Right renal cortex interstitium (tissue), 3 donors: Measurements from ENCODE around the gene STAG2. TPM values are rescaled to one million over a fixed set of nuclear protein-coding genes. Genes with fewer than 3 reads are reported as not detected.

ENCODE experiments used
- DNase-seq, 3 donors: peaks; one replicate each; pipeline ENCODE4 v3.0.0-alpha.2; 2013; ENCODE audit warnings: low read depth in 3 of 3, low spot score in 2 of 3
- polyA plus RNA-seq, 3 donors: library from polyadenylated mRNA; unstranded; fragments of 120-200 nt; gene quantifications; one replicate each; pipeline ENCODE4 v1.2.1, GENCODE V29; 2013; ENCODE audit not compliant: insufficient read length in 3 of 3

Gene STAG2
- polyA plus RNA-seq, 3 donors = 121 to 135 (median 130) TPM

DNA sequence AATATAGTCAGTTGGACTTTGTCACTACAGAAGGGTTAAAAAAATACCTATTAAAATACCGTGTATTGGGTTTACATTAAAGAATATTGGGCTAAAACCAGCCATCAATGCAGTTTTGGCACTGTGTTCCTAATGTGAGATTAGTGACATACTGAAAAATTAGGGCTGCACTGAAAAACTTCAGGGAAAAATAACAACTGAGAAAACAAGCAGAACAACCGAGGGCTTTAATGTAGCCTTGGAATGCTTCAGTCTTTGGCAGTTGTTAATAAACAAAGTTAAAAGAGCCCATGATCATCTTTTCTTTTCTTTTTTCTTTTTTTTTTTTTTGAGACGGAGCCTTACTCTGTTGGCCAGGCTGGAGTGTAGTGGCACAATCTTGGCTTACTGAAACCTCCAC is 12.4 kb downstream of the STAG2 start:
- no peak for DNase-seq

GRCh38 chrX:123975180-123975579 is 13.7 kb downstream of the STAG2 start:
- no peak for DNase-seq

DNA sequence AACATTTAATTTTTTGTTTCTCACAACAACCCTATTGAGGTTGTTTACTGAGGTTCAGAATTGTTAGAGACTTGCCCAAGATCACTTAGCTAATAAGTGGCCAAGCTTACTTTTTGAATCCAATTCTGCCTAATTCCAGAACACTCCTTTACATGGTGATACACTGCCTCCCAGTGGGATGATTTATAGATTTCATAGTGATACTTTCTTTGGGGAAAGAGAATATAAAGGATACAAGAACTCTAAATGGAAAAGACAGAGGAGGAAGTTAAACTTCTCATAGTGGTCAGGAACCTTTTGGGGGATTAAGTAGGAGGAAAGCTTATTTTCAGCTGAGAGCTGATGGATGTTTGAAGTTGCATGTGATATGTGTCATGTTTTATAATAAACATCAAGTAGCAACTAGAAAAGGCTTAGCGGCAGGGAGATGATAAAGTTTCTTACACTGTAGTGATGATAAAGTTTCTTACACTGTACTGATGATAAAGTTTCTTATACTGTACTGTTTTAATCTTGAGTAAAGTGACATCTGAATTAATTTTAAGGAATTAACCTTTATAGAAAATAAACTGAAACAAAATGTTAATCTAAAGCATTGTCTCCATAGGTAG is 15.3 kb downstream of the STAG2 start:
- DNase-seq = no peak

- no peak for DNase-seq
These were observed 21.7 kb downstream of the STAG2 start for GRCh38 chrX:123983240-123983639.

- no peak for DNase-seq
These were observed 24.9 kb downstream of the STAG2 start for GRCh38 chrX:123986377-123986776.

GRCh38 chrX:123988423-123989111 is 27.1 kb downstream of the STAG2 start:
- DNase-seq = no peak

DNA sequence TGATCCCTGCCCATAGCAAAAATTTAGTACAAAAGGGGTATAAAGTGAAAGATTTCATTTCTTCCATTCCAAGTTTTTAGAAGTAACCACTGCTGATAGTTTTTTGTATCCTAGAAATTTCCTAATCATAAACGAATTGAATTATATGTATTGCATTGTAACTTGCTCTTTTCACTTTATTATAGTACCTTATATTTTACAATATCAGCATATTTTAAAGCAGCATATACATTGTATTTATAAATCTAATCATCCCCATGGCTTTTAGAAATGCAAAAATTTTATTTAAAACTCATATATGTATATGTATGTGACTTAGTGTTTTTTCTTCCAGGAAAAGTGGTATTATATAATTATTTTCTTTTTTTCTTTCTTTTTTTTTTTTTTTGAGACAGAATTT is 27.7 kb downstream of the STAG2 start:
- DNase-seq = no peak

- DNase-seq = no peak
These were observed 28.7 kb downstream of the STAG2 start for GRCh38 chrX:123990169-123990568.

DNA sequence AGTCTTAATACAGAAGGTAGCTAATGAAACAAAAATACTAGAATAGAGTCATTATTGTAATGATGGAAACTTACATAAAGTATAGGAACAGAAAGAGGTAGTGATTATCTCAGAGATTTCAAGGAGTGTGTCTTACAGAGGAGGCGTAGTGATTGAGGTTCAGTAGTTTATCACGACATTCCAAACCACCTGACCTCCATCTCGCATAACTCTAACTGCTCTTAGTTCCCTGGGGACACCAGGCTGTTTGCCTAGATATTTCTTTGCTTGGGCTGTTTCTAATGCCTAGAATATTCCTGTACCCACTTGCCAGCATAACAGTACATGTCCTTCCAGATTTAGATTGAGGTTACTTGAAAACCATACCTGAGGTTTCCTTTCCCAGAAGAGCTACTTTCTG is 29.1 kb downstream of the STAG2 start:
- no peak for DNase-seq

DNA sequence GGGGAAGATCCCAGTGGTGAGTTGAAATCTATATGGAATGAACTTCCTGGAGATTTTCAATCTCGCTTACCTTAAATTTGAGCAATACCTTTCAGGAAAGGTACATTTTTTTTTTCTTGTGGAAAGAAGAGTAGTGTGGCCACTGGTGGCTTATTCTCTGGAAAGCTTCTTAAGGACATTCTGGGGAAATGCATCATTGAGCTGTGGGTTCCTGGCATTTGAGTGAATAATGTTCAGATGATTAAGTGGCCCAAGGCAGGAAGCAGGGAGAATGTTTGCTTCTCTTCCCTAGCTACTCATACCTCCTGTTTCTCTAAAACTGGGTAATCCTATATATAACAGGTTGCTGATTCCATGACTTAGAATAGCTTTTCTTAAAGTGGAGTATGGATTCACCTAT is 31.8 kb downstream of the STAG2 start:
- DNase-seq = no peak

GRCh38 chrX:123993904-123994635 is 32.6 kb downstream of the STAG2 start:
- no peak for DNase-seq

GRCh38 chrX:123994730-123995129 is 33.2 kb downstream of the STAG2 start:
- no peak for DNase-seq

DNA sequence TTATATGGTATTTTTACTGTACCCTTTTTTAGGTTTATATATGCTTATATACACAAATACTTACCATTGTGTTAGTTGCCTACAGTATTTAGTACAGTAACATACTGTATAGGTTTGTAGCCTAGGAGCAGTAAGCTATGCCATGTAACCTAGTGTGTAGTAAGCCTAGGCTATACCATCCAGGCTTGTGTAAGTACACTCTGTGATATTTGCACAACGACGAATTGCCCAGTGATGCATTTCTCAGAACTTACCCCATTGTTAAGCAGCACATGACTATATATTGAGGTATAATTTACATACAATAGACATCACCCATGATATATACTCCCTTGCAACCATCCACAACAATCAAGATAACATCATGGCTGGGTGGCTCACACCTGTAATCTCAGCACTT is 40.1 kb downstream of the STAG2 start:
- DNase-seq = no peak

DNA sequence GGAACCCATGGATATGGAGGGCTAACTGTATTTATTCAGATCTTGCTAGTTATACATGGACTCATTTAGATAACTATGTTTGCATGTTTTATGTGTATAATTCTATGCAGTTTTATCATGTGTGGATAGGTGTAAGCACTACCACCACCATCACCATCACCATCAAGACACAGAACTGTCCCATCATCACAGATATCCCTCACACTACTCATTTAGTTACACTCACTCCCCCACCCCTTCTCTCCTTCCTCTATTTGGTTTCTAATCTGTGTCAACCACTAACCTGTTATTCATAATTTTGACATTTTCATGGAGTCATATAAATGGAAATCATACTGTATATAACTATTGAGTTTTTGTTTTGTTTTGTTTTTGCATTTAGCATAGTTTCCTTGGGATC is 43.7 kb downstream of the STAG2 start:
- no peak for DNase-seq

DNA sequence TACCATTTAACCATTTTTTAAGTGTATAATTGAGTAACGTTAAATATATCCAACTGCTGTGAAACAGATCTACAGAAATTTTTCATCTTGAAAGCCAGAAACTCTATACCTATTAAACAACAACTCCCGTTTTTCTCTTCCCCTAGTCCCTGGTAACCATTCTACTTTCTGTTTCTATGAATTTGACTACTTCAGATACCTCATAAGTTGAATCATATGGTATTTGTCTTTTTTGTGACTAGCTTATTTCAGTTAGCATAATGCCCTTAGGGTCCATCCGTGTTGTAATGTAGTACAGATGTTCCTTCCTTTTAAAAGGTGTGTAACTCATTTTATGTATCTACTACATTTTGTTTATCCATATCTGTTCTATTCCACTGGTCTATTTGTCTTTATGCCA is 48.7 kb downstream of the STAG2 start:
- no peak for DNase-seq

DNA sequence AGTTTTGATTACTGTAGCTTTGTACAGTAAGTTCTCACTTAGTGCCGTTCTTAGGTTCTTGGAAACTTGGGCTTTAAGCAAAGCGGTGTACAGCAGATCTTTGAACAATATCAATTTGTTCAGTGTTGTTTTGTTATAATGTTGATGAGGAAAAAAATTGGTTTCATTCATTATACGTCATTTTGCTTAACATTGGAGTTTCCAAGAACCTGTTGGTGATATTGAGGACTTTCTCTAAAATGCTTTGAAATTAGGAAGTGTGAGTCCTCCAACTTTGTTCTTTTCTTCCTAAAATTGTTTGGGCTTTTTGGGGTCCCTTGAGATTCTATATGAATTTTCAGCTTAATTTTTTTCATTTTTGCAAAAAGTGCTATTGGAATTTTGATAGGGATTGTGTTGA is 49.1 kb downstream of the STAG2 start:
- no peak for DNase-seq

DNA sequence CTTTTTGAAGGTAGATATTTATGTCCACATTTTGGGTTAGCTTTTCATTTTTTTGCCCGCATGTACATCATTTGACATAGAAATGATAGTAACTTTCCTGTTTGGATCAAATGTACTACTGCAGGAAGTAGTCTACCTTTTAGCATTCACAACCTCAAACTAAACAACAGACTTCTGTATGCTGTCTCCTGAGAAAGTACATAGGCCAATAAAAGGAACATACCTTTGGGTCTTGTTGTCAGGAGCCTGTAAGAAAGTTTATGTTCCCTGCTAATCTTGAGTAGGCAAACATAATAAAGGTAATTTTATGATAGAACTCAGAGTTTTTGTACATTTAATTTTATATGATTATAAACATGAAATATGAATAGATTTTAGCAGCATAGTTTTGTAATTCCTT is 54.2 kb downstream of the STAG2 start:
- no peak for DNase-seq

- no peak for DNase-seq
These were observed 55.3 kb downstream of the STAG2 start for GRCh38 chrX:124016825-124017224.

DNA sequence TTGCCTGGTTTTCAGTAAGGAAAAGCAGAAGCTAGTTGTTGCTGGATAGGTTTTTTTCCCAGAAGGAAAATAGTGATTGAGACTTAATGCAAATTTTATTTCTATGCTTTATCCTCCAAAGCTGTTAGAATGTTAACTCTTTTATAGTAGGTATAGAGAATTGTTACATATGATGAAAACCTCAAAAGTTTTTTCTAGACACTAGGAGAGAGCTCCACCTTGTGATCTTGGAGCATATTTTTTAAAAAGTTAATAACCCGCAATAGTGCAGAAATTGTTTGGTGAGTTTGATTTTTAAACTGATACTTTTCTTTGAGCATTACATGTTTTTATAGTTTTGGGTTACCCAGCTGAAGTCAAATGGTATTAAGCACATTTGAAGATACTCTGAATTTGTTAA is 56.5 kb downstream of the STAG2 start:
- no peak for DNase-seq

- DNase-seq = no peak
These were observed 62.3 kb downstream of the STAG2 start for GRCh38 chrX:124023838-124024238.

DNA sequence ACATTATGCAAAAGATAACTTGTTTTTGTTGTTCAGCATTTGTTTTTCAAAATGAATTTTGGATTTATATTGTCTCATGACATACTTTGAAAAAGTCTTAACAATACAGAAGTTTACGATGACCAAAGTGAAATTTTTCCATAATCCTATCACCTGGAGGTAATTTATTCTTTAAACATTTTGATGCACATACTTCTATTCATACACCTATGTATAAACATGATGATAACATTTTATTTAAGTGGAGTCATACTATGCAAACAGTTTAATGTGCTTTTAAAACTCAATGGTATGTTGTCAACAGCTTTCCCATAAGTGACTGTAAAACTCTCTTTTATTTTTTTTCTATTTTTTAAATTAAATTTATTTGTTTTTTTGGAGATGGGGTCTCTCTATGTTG is 65.0 kb downstream of the STAG2 start:
- no peak for DNase-seq

DNA sequence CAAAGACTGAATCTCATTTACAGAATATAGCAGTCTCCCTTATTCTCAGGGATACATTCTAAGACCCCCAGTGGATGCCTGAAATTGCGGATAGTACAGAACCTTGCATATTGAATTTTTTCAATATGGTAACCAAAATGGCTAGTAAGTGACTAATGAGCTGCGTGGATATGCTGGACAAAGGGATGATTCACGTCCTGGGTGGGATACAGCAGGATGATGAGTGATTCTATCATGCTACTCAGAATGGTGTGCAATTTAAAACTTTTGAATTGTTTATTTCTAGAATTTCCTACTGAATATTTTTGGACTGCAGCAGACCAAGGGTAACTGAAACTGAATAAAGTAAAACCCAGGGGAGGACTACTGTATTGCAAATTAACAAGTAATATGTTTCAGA is 66.7 kb downstream of the STAG2 start:
- DNase-seq = no peak
